T-helper 2 cell treated with Interferon-gamma antibody and Interleukin-4, amounts not matched to agents 100 ng/mL and 5 ng/mL, for 36 hours (primary cell): ENCODE data around the gene NOXA1. TPM values are rescaled to one million over a fixed set of nuclear protein-coding genes. Genes with fewer than 3 reads are reported as not detected.

Experiments used
- intact Hi-C: fragments of 100-400 bp; cut with micrococcal nuclease; formaldehyde crosslinking; loops from one replicate; pipeline ENCODE4 v1.15.1; 2023
- total RNA-seq: library from RNA; stranded (reverse); gene quantifications from 2 replicates; pipeline ENCODE4 v1.2.3, GENCODE V29; 2022

NOXA1 gene
- total RNA-seq, 1 donor from 2014 or later = 0.98 TPM

DNA sequence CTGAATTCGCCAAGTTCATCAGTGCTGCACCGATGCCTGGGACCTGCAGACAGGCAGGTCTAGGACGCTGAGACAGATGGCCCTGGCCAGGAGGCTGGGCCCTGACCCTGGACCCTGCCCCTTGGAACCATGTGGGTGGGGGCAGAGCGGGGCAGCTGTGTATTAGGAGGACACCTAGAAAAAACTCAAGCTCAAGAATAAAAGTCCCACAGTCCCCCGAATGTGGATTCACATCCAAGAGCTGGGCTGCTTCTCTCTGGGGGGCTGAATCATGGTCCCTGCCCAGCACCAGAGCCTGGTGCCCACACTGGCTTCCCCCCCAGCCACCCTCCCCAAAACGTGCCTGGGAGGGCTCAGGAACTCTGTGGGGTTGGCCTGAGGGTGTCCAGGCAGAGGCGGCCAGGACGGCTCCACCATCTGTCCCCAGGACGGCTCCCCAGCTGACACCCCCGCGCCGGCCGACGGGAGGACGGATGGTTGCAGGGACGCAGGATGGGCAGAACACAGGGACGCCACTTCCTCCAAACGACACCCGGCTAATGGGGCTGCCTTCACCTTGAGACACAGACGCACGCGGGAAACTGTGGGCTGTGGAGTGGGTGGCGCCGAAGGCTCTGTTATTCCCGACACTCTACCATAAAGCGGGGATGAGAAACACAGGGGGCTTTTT is 35.2 kb upstream of the NOXA1 start:
- intact Hi-C loops = no loop called here

DNA sequence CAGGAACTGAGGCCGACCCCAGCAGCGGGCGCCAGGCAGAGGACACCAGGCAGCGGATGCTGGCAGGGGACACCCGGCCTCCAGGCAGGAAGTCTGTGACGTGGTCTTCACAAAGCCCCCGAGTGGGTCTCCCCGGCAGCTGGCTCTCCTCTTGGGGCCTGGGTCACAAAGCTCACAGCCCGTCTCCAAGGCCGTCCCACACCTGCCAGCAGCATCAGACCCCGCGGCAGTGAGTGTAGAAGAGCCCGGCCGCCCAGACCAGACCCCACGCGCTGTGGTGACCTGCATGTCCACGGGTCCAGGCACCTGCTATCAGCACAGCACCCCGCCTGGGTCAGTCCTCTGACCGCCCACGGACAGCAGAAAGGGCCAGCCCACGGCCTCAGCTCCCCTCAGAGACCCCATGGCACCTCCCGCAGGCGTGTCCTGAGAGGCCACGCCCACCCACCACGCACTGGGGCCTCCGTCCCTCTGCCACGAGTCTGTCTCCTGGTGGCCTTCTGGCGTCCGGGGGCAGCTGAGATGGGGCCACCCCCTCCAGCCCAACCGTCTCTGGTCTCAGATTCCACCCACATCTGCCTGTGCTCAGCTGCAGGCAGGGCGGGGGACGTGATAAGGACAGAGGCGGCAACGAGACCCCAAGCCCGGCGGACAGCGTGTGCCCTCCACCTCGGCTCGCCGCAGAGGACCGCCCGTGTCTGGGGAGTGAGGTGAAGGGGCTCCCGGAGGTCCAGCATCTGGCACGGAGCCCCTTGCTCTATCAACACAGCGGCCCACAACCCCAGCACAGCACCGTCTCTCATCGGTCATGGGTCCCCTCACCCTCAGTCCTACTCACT is 34.4 kb upstream of the NOXA1 start:
- intact Hi-C loops = no loop called here

DNA sequence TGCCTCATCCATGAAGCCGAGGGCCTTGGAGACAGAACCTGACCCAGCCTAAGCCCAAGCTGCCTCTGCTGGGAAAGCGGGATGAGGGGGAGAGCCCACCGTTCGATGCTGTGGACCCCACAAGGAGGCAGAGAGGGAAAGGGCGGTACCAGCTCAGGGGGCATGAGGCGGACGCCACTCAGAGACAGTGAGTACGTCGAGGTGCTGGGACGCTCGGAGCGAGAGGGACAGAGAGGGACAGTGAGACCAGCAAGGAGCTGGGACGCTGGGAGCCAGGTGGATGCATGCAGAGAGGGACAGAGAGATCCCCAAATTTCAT is 33.8 kb upstream of the NOXA1 start:
- intact Hi-C loops = no loop called here

- intact Hi-C loops = no loop called here
Observed at GRCh38 chr9:137390553-137391410, 32.4 kb upstream of the NOXA1 start.

GRCh38 chr9:137391411-137391754 is 31.8 kb upstream of the NOXA1 start:
- intact Hi-C loops = no loop called here

- intact Hi-C loops = no loop called here
Observed at GRCh38 chr9:137392232-137393007, 30.8 kb upstream of the NOXA1 start.

GRCh38 chr9:137393176-137394150 is 29.7 kb upstream of the NOXA1 start:
- intact Hi-C loops = no loop called here

DNA sequence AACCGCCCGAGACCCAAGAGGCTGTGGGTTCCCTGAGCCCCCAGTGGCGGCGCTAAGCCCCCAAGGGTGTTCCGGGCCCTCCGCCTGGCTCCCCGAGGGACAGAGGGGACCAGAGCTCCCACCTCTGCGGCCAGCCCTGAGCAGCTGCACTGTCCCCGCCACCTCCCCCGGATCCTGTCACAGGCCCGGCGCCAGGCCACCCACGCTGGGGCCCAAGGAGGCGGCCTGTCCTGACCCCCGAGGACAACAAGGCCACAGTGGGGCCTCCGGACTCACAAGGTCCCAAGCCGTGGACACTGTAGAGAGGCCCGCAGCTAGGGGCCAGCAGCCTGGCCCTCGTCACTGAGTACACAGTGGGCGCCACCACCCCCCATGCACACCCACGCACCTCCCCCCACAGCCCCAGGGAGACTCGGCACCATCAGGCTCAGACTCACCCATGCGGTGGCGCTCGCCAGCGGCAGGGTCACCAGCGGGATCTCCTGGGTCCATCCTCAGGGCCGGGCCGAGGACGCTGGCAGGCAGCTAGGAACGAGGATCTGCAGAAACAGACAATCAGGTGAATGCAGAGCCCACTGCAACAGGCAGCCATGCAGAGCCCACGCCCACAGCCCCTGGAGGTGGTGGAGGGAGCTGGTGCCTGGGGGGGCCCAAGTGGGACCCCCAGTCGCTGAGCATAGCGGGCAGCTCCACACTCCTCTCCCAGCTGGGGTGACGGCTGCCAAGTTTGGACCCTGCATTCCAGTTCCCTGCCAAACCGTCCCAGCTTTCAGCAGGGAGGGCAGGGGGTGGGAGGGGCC is 28.1 kb upstream of the NOXA1 start:
- intact Hi-C loops = no loop called here

- intact Hi-C loops = no loop called here
Observed at GRCh38 chr9:137395666-137396010, 27.6 kb upstream of the NOXA1 start.

DNA sequence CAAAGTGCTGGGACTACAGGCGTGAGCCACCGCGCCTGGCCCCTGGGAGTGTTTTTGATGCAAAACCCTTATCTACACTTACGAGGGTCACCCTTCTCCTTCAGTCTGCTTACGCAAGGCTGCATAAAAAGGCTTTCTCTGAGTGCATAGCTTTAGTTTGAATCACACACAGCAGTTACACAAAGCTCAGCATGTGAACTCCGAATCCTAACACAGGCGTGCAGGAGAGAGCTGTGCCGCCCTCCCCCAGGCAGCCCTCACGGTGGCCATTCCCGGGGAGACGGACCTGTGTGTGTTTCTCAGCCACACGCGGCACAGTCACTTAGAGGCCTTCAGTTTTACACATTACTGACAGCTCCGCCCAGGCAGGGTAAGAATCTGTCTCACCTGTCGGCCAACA is 27.0 kb upstream of the NOXA1 start:
- intact Hi-C loops = no loop called here

- intact Hi-C loops = no loop called here
Observed at GRCh38 chr9:137396634-137397367, 26.4 kb upstream of the NOXA1 start.

GRCh38 chr9:137397675-137398423 is 25.3 kb upstream of the NOXA1 start:
- intact Hi-C loops = no loop called here

GRCh38 chr9:137398561-137399468 is 24.4 kb upstream of the NOXA1 start:
- intact Hi-C loops = no loop called here

- intact Hi-C loops = no loop called here
Observed at GRCh38 chr9:137402746-137403145, 20.4 kb upstream of the NOXA1 start.

GRCh38 chr9:137403269-137403668 is 19.9 kb upstream of the NOXA1 start:
- intact Hi-C loops = no loop called here

GRCh38 chr9:137404961-137405567 is 18.1 kb upstream of the NOXA1 start:
- intact Hi-C loops = no loop called here
